GM19467 (cell line): ENCODE data around the gene RNF183.
"Not testable (repeated sequence)": the region's sequence is repeated elsewhere in the genome, so short reads cannot be mapped to it uniquely, and the experiment has no call there.

ENCODE experiments used
- ATAC-seq: cut with Tn5 transposase; IDR thresholded peaks from one replicate; pipeline ENCODE4 v1.9.1; 2021; ENCODE audit warnings: mild to moderate bottlenecking, moderate library complexity; ENCODE audit not compliant: unreplicated experiment

The RNF183 gene

DNA sequence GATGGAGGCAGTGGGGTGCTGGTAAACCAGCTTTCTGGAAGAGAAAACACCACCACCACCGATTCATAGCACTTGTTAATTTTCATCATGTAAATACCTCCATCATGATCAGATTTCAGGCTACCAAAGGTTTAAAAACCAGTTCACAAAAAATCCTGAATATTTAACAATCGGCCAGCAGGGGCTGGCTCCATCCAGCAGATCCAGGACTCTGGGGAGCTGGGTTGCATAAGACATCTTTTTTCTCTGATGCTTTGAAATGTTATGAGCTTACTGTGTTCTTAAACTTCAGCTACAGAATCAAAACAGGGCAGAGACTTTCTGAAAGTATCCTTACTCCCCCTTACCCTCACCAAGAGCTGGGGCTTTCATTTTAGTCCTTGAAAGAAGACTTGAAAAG lies 14.6 kb upstream of the RNF183 start:
- ATAC-seq, result no peak

- no peak for ATAC-seq
Measured at GRCh38 chr9:113316030-113316429, 12.9 kb upstream of the RNF183 start.

DNA sequence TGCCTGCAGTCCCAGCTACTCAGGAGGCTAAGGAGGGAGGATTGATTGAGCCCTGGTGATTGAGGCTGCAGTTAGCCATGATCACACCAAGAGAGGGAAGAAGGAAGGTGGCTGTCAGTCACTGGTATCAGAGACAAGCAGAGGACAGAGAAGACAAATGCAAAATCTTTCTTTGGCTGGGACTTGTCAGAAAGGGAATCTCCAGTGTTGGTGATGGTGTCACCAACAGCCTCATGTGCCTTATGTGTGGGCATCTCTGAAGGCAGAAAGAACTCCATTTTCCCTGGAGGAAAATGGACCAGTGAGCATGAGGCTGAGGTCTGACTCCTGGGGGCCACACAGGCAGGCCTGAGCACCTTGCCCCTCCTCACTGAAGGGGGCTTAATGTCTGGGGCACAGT lies 12.1 kb upstream of the RNF183 start:
- ATAC-seq, result no peak

DNA sequence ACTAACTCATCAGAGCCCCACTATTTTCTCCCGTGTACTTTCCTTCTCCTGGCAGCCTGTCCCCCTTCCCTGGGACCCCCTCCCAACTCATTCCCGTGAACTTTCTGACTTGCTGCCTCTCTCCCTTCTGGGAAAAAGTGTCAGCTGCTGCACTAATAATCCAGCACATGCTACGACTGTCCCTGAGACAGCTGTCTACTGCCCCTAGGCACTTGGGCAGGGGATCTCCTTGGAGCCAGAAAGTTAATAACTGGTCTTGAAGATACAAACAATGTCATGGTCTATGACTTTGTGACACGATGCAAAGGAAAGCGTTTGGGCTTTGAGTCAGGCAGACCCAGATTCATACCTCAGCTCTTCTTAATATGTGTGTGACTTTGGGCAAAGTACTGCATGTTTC lies 10.1 kb upstream of the RNF183 start:
- ATAC-seq, result no peak

DNA sequence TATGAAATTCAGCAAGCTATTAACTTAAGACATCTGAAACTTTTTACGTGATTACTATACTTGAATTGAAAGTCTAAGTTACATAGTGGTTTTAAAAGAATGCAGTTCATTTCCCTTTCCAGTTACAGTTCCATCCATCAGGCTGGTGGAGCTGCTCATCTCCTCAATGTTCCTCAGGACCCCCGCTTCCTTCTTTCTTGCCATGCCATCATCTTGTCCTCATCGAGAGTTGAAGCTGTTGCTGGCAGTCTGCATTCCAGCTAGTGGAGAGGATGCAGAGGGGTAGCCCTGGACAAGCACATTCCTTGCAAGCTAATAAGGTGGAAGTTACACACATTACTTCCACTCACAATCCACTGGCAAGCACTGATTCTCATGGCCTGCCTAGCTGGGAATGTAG lies 8.8 kb upstream of the RNF183 start:
- ATAC-seq, result no peak

GRCh38 chr9:113310538-113310937 lies 7.4 kb upstream of the RNF183 start:
- ATAC-seq, result no peak

DNA sequence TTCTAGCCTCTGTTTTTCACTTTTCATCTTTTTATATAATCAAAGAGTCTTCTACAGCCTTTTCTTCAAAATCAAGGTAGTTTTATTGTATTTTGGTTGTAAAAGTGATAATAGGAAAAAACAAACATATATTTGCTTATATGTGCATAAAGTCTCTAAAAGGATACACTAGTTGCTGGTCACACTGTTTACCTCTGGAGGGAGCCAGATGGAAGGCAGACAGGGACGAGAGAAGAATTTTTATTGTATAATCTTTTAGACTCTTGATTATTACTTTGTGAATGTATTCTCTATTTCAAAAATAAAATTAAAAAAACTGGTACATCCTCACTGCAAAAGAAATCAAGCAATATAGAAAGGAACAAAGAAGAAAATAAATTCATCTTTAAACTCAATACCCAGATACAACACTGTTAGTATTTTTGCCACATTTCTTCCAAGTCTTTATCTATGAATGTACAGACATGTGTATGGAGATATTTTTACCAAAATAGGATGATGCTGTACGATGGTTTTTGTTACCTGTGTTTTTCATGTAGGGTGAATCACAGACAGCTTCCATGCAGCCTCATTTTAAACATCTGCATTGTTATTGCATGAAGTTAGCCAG lies 6.1 kb upstream of the RNF183 start:
- ATAC-seq, result no peak

GRCh38 chr9:113307396-113307975 lies 4.3 kb upstream of the RNF183 start:
- no peak for ATAC-seq

DNA sequence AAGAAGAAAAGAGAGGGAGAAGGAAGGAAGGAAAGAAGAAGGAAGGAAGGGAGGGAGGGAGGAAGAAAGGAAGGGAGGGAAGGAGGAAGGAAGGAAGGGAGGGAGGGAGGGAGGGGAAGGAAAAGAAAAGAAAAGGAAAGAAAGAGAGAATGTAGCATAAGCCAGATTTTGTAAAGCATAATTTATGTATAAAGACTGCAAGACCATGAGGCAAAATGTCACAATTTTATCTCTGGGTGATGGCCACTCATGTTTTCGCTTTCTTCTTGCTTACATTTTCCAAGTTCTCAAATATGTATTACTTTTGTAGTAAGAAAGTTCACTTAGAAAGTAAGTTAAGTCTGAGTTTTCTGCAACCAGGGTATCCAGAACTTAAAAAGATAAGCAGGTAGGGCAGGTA lies 3.4 kb upstream of the RNF183 start:
- no peak for ATAC-seq

DNA sequence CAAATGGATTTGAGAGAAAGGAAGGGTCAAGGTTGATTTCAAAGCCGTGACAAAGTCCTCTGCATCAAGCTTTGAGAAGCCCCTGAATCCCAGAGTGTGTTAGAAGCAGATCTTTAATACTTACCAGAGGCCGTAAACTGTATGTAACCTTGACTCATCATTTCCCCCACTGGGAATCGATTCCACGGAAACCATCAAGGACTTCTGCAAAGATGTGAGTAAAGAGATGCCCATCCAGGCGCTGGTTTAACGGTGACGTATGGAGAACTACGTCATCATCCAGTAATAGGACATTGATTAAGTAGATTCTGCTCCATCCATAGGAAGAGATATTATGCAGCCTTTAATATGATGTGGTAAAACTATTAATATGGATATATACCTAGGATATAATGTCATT lies 1.6 kb downstream of the RNF183 start:
- no peak for ATAC-seq

- ATAC-seq, result no peak
Measured at GRCh38 chr9:113299800-113300292, 3.3 kb downstream of the RNF183 start.

DNA sequence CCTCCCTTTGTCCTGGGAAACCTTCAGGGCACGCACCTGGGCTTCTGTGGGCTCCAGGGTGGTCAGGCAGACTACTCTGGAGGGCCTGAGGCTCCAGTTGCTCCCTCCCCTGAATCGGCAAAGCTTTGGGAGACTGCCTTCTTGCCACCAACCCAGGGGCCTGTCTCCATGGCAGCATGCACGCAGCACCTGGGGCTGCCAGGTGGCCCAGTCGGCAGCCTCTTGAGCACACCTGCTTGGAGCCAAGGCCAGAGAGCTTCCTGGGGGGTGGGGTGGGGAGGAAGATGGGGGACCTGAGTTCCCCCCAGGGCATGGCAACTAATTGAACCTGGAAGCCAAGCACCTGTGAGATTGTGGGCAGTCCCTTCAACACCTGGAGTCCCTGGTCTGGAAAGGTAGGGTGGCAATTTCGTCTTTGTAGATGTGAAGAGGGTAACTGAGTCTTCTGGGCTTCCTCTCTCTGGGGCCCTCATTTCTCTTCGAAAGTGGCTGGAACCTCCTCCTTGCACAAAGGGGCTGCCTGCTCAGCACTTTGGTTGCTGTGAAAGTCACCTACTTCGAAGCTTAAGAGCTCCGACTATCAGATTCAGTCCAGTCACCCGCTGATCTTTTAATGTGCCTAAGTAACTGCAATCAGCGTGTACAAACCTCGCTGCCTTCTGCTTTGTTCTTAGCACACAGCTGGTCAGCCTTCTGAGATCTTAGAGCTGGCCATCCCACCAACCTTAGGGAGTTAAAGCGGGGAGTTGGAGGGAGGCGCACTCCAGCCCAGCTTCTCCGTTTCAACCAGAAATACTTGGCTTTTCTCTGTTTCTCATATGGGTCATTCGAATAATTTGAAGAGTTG lies 4.0 kb downstream of the RNF183 start:
- ATAC-seq, result no peak

GRCh38 chr9:113298311-113298710 lies 4.9 kb downstream of the RNF183 start:
- no peak for ATAC-seq

- no peak for ATAC-seq
Measured at GRCh38 chr9:113296796-113297558, 6.2 kb downstream of the RNF183 start.

DNA sequence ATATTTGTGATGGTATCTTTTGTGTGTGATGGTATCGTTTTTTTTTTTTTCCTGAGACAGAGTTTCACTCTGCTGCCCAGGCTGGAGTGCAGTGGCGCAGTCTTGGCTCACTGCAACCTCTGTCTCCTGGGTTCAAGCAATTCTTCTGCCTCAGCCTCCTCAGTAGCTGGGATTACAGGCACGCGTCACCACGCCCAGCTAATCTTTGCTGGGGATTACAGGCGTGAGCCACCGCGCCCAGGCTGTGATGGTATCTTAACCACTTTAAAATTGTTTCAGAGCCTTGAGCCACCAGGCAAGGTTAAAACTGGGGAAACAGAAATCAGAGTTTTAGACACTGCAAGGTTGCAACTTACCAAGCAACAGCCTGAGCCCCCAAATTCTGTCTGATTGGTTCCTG lies 6.9 kb downstream of the RNF183 start:
- ATAC-seq, result not testable (repeated sequence)

GRCh38 chr9:113293285-113293878 lies 9.8 kb downstream of the RNF183 start:
- no peak for ATAC-seq

GRCh38 chr9:113290052-113290607 lies 13.0 kb downstream of the RNF183 start:
- ATAC-seq, result no peak

DNA sequence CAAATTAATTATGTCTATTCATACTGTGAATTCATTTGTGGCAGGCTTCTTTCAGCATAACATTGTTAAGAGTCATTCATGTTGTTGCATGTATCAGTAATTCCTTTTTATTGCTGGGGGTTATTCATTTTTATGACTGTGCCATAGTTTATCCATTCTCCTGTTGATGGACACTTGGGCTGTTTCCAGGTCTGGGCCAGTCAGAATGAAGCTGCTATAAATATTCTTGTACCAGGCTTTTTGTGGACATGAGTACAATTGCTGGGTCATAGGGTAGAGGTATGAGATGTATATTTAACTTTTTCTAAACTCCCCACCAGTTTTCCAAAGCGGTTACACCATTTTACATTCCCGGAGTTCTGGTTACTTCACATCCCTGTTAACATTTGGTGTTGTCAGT lies 14.1 kb downstream of the RNF183 start:
- no peak for ATAC-seq

- ATAC-seq, result no peak
Measured at GRCh38 chr9:113281356-113281755, 21.8 kb downstream of the RNF183 start.

DNA sequence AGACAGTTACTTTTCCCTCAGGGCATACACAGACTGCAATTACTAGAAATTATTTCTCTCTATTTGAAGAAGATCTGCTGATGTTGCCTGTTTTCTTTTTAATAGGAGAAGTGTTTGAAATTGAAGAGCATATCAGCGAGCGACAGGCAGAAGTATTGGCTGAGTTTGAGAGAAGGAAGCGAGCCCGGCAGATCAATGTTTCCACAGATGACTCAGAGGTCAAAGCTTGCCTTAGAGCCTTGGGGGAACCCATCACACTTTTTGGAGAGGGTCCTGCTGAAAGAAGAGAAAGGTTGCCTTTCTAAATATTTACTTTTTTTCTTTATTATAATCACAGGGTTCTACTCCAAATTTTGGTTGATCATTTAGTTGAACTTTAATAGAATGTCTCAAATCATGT lies 24.3 kb downstream of the RNF183 start:
- ATAC-seq, result no peak
